CD4-positive, alpha-beta T cell (primary cell): Measurements from ENCODE around the gene UGDH. TPM values are rescaled to one million over a fixed set of nuclear protein-coding genes. Genes with fewer than 3 reads are reported as not detected.
"Not testable (repeated sequence)": the region's sequence is repeated elsewhere in the genome, so short reads cannot be mapped to it uniquely, and the experiment has no call there.

Source experiments
- ATAC-seq: fragments of 200-7000 bp; cut with Tn5 transposase; one replicate; pipeline ENCODE4 v1.10.0; 2022; ENCODE audit warnings: mild to moderate bottlenecking; ENCODE audit not compliant: poor library complexity
- CTCF ChIA-PET: fragments of 350-600 bp; sonication (Branson Sonifier 250); formaldehyde crosslinking; loops from one replicate; lab custom pipeline; 2021; ENCODE audit warnings: antibody characterized with exemption, inconsistent platforms; lab: Charles Lee
- POLR2A ChIA-PET: fragments of 350-600 bp; sonication (Branson Sonifier 250); formaldehyde crosslinking; loops from one replicate; lab custom pipeline; 2021; ENCODE audit warnings: antibody characterized with exemption, inconsistent platforms; lab: Charles Lee
- DNase-seq, 14 experiments: peaks; one replicate each; pipeline ENCODE4 v3.0.0-alpha.2; 2013 to 2020; ENCODE audit warnings: mixed read lengths in 2 of 14
- H3K27ac ChIP-seq, 2 donors: one replicate each; pipeline versions ENCODE4 v1.5.1 to v1.7.0; 2013; ENCODE audit warnings: low read length in 2 of 2, low read depth in 1 of 2, mild to moderate bottlenecking in 1 of 2
- H3K27me3 ChIP-seq, 2 experiments: 1 replicate in 1 of 2; 2 replicates in 1 of 2; pipeline versions ENCODE4 v1.6.1 to v1.7.0; 2013; ENCODE audit warnings: low read length in 2 of 2, control low read depth in 1 of 2, mild to moderate bottlenecking in 1 of 2, moderate library complexity in 1 of 2; ENCODE audit not compliant: insufficient read depth in 2 of 2, control insufficient read depth in 1 of 2
- H3K36me3 ChIP-seq: one replicate; pipeline ENCODE4 v1.6.1; 2013; ENCODE audit warnings: low read length, control low read depth; ENCODE audit not compliant: insufficient read depth
- H3K4me1 ChIP-seq: one replicate; pipeline ENCODE4 v1.6.1; 2013; ENCODE audit warnings: low read length, control low read depth; ENCODE audit not compliant: insufficient read depth
- H3K4me3 ChIP-seq: one replicate; pipeline ENCODE4 v1.5.1; 2013; ENCODE audit warnings: mild to moderate bottlenecking, low read length, moderate library complexity
- H3K9me3 ChIP-seq, 2 experiments: 1 replicate in 1 of 2; 2 replicates in 1 of 2; pipeline versions ENCODE4 v1.6.1 to v1.7.0; 2013; ENCODE audit warnings: low read length in 2 of 2, mild to moderate bottlenecking in 2 of 2, control low read depth in 1 of 2, moderate library complexity in 1 of 2; ENCODE audit not compliant: control insufficient read depth in 1 of 2, insufficient read depth in 1 of 2
- H3K27ac Mint-ChIP-seq: one replicate; pipeline ENCODE4 v1.8.0; 2020; ENCODE audit warnings: mixed read lengths
- H3K27me3 Mint-ChIP-seq: one replicate; pipeline ENCODE4 v1.8.0; 2021; ENCODE audit warnings: mixed read lengths
- H3K36me3 Mint-ChIP-seq: one replicate; pipeline ENCODE4 v1.8.0; 2021; ENCODE audit warnings: low read depth, mixed read lengths
- H3K4me1 Mint-ChIP-seq: one replicate; pipeline ENCODE4 v1.8.0; 2021; ENCODE audit warnings: low read depth, mixed read lengths
- H3K4me3 Mint-ChIP-seq: one replicate; pipeline ENCODE4 v1.8.0; 2020; ENCODE audit warnings: mild to moderate bottlenecking, mixed read lengths
- H3K9me3 Mint-ChIP-seq: one replicate; pipeline ENCODE4 v1.8.0; 2020; ENCODE audit warnings: mixed read lengths
- intact Hi-C, 2 experiments: fragments of 100-400 bp; cut with DNase I in 1 of 2; cut with micrococcal nuclease in 1 of 2; formaldehyde crosslinking; loops; one replicate each; pipeline versions ENCODE4 v1.15.1 to v1.9.0; 2023 to 2025; cut with DNase I, micrococcal nuclease
- total RNA-seq, 174 experiments: library from RNA in 2 of 174; stranded (reverse) in 2 of 174; gene quantifications; one replicate each; pipeline ENCODE4 v1.2.3 and lab custom pipeline; 2021 to 2026
- TF ChIP-seq, protein P1 (sequence below): fragments of 200-600 bp; IDR thresholded peaks from one replicate; pipeline ENCODE4 v1.8.0; 2022; ENCODE audit warnings: antibody characterized with exemption, mild to moderate bottlenecking

Gene UGDH
- total RNA-seq, 2 experiments from 2014 or later: 3.5 to 3.7 TPM

DNA sequence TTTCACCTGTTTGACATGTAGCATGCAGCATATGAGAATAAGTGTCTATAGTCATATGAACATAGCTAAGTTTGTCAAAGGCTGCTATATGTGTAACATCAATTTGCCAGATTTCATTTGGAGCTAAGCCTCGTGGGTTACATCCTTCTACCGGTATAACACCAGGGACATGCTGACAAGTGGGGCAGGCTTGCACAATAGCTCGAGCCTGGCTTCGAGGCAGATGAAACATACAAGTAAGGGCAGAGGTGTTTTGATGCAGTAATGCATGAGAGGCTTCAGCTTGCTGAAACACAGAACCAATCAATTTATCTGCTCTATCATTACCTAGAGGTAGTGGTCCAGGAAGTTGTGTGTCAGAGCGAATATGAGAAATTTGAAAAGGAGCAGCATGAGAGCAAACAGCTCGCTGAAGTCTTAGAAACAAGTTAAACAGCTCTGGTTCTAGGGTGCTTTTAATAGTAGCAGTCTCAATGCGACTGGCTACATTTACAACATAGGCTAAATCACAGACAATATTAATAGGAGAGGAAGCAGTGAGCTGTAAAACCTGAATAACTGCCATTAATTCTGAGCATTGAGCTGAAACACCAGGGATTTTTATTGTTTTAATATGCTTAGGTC lies 14.9 kb upstream of the UGDH start:
- no peak overlapping the region for H3K4me3 ChIP-seq
- TF ChIP-seq, protein P1, sequence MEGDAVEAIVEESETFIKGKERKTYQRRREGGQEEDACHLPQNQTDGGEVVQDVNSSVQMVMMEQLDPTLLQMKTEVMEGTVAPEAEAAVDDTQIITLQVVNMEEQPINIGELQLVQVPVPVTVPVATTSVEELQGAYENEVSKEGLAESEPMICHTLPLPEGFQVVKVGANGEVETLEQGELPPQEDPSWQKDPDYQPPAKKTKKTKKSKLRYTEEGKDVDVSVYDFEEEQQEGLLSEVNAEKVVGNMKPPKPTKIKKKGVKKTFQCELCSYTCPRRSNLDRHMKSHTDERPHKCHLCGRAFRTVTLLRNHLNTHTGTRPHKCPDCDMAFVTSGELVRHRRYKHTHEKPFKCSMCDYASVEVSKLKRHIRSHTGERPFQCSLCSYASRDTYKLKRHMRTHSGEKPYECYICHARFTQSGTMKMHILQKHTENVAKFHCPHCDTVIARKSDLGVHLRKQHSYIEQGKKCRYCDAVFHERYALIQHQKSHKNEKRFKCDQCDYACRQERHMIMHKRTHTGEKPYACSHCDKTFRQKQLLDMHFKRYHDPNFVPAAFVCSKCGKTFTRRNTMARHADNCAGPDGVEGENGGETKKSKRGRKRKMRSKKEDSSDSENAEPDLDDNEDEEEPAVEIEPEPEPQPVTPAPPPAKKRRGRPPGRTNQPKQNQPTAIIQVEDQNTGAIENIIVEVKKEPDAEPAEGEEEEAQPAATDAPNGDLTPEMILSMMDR: no peak
- ChIA-PET CTCF (no interaction called here), POLR2A (no interaction called here)
- intact Hi-C loops: no loop called here
- H3K36me3 ChIP-seq: no peaks in the 10 kb centered on the region
- no peaks in the 10 kb centered on the region for H3K36me3 Mint-ChIP-seq
- no peak overlapping the region for H3K27ac ChIP-seq
- H3K27me3 Mint-ChIP-seq: no peaks in the 10 kb centered on the region
- no peak for ATAC-seq
- H3K4me1 ChIP-seq: no peaks in the 10 kb centered on the region
- no peak overlapping the region for H3K4me3 Mint-ChIP-seq
- peaks cover 0 to 3% of the 10 kb centered on the region in 2 experiments for H3K9me3 ChIP-seq
- no peak for DNase-seq
- no peaks in the 10 kb centered on the region for H3K27me3 ChIP-seq
- H3K4me1 Mint-ChIP-seq: no peaks in the 10 kb centered on the region
- no peaks in the 10 kb centered on the region for H3K9me3 Mint-ChIP-seq
- H3K27ac Mint-ChIP-seq: no peak overlapping the region

- Mint-ChIP-seq H3K4me1 (no peaks in the 10 kb centered on the region), H3K9me3 (no peaks in the 10 kb centered on the region), H3K27ac (no peak overlapping the region), H3K27me3 (no peaks in the 10 kb centered on the region), H3K4me3 (no peak overlapping the region), H3K36me3 (peaks cover 8% of the 10 kb centered on the region)
- Histone ChIP-seq H3K27me3 (no peaks in the 10 kb centered on the region), H3K4me3 (no peak overlapping the region), H3K4me1 (no peaks in the 10 kb centered on the region), H3K9me3 (peaks cover 0 to under 1% of the 10 kb centered on the region in 2 experiments), H3K36me3 (no peaks in the 10 kb centered on the region), H3K27ac (no peak overlapping the region)
- intact Hi-C loops: no loop called here
- no peak for ATAC-seq
- ChIA-PET CTCF (no interaction called here), POLR2A (no interaction called here)
- TF ChIP-seq, protein P1: no peak
- no peak for DNase-seq
Measured at GRCh38 chr4:39539089-39539611, 11.9 kb upstream of the UGDH start.

DNA sequence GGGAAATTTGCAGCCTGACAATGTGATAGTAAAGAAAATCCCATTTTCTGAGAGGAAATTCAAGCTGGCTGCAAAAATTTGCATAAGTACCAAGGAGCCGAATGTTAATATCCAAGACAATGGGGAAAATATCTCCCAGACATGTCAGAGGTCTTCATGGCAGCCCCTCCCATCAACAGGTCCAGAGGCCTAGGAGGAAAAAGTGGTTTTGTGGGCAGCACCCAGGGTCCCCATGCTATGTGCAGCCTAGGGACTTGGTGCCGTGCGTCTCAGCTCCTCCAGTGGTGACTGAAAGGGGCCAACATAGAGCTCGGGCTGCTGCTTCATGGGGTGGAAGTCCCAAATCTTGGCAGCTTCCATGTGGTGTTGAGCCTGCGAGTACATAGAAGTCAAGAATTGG lies 6.3 kb upstream of the UGDH start:
- Mint-ChIP-seq H3K9me3 (peaks cover 3% of the 10 kb centered on the region), H3K27me3 (no peaks in the 10 kb centered on the region), H3K27ac (no peak overlapping the region), H3K4me1 (no peaks in the 10 kb centered on the region), H3K4me3 (no peak overlapping the region), H3K36me3 (peaks cover 38% of the 10 kb centered on the region)
- no peaks in the 10 kb centered on the region for H3K36me3 ChIP-seq
- H3K4me1 ChIP-seq: peaks cover 1% of the 10 kb centered on the region
- H3K27me3 ChIP-seq: no peaks in the 10 kb centered on the region
- ChIA-PET POLR2A (no interaction called here), CTCF (no interaction called here)
- DNase-seq (no peak), ATAC-seq (no peak)
- TF ChIP-seq, protein P1: no peak
- H3K27ac ChIP-seq: no peak overlapping the region
- peaks cover 11 to 13% of the 10 kb centered on the region in 2 experiments for H3K9me3 ChIP-seq
- intact Hi-C loops: no loop called here
- no peak overlapping the region for H3K4me3 ChIP-seq

GRCh38 chr4:39532237-39532636 lies 5.0 kb upstream of the UGDH start:
- CTCF ChIA-PET, H3K27ac Mint-ChIP-seq: not testable (repeated sequence)

More at GRCh38 chr4:39532237-39532636, 5.0 kb upstream of the UGDH start:
- ATAC-seq, H3K4me3 Mint-ChIP-seq, H3K9me3 Mint-ChIP-seq, H3K4me1 Mint-ChIP-seq, intact Hi-C loops, POLR2A ChIA-PET, H3K4me3 ChIP-seq, H3K27me3 ChIP-seq, H3K27ac ChIP-seq, H3K36me3 ChIP-seq, DNase-seq, H3K27me3 Mint-ChIP-seq: not testable (repeated sequence)
- Histone ChIP-seq H3K9me3 (peaks cover 11 to 13% of the 10 kb centered on the region in 2 experiments), H3K4me1 (peaks cover 10% of the 10 kb centered on the region)
- peaks cover 41% of the 10 kb centered on the region for H3K36me3 Mint-ChIP-seq
